SU-DHL-6 (cell line): ENCODE results near the gene BMPR1B.

ENCODE experiments used
- EZH2phosphoT487 ChIP-seq: fragments of 200-600 bp; sonication (generic), shearing (Covaris generic); conservative IDR thresholded peaks from 2 replicates; pipeline ENCODE4 v1.6.1; 2018; ENCODE audit warnings: mild to moderate bottlenecking, antibody characterized with exemption, low read length, moderate library complexity, mixed read lengths
- TF ChIP-seq, protein P1 (sequence below): fragments of 200-600 bp; sonication (generic); IDR thresholded peaks from one replicate; pipeline ENCODE4 v1.5.1; 2017; ENCODE audit warnings: antibody characterized with exemption, mild to moderate bottlenecking, low read length, moderate library complexity; ENCODE audit not compliant: insufficient read depth, poor library complexity, severe bottlenecking

DNA sequence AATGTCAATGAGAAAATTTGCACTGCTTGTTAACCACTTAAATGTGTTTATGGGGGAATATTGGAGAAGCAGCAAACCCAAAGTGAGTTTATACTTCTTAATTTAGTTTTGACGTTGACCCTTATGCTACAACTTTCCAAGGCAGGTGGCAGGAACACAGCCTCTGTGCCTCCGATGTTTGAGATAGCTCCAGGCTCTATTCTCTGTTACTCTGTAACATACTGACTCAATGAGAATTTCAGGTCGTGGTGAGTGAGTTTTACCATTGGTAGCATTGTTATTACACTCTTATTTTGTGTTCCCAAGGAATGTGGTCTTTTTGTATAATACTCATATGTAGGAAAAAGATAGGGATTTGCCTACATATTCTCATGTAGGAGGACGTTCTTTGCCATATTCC lies 210.7 kb downstream of the BMPR1B start:
- TF ChIP-seq, protein P1, sequence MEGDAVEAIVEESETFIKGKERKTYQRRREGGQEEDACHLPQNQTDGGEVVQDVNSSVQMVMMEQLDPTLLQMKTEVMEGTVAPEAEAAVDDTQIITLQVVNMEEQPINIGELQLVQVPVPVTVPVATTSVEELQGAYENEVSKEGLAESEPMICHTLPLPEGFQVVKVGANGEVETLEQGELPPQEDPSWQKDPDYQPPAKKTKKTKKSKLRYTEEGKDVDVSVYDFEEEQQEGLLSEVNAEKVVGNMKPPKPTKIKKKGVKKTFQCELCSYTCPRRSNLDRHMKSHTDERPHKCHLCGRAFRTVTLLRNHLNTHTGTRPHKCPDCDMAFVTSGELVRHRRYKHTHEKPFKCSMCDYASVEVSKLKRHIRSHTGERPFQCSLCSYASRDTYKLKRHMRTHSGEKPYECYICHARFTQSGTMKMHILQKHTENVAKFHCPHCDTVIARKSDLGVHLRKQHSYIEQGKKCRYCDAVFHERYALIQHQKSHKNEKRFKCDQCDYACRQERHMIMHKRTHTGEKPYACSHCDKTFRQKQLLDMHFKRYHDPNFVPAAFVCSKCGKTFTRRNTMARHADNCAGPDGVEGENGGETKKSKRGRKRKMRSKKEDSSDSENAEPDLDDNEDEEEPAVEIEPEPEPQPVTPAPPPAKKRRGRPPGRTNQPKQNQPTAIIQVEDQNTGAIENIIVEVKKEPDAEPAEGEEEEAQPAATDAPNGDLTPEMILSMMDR, result no peak
- no peak for TF ChIP-seq EZH2phosphoT487
